Spleen (tissue), 11 donors: ENCODE results near the gene ZBTB48. TPM values are rescaled to one million over a fixed set of nuclear protein-coding genes. Genes with fewer than 3 reads are reported as not detected.

ENCODE experiments used
- DNase-seq: peaks from one replicate; pipeline ENCODE4 v3.0.0-alpha.2; 2020
- H3K27ac ChIP-seq, 8 donors: fragments of 200-600 bp; sonication (generic) in 7 of 8; 1 replicate in 4 of 8; 2 replicates in 4 of 8; pipeline versions ENCODE4 v1.5.0 to v1.8.0; 2016 to 2021; ENCODE audit warnings: inconsistent platforms in 4 of 8, mild to moderate bottlenecking in 4 of 8, moderate library complexity in 1 of 8
- H3K27me3 ChIP-seq, 7 donors: fragments of 200-600 bp; sonication (generic) in 6 of 7; replicated peaks in 1 of 7; 1 replicate in 4 of 7; 2 replicates in 3 of 7; pipeline versions ENCODE4 v1.5.0 to v1.8.0; 2016 to 2021; ENCODE audit warnings: inconsistent platforms in 3 of 7, mild to moderate bottlenecking in 1 of 7
- H3K36me3 ChIP-seq, 6 donors: fragments of 200-600 bp; sonication (generic) in 5 of 6; 1 replicate in 4 of 6; 2 replicates in 2 of 6; pipeline versions ENCODE4 v1.5.0 to v1.8.0; 2016 to 2021; ENCODE audit warnings: inconsistent platforms in 2 of 6
- H3K4me1 ChIP-seq, 6 donors: fragments of 200-600 bp; sonication (generic) in 5 of 6; 1 replicate in 3 of 6; 2 replicates in 3 of 6; pipeline versions ENCODE4 v1.5.0 to v1.8.0; 2016 to 2021; ENCODE audit warnings: inconsistent platforms in 3 of 6
- H3K4me3 ChIP-seq, 8 donors: fragments of 200-600 bp; sonication (generic) in 7 of 8; 1 replicate in 4 of 8; 2 replicates in 4 of 8; pipeline versions ENCODE4 v1.5.0 to v1.8.0; 2016 to 2021; ENCODE audit warnings: inconsistent platforms in 4 of 8, mild to moderate bottlenecking in 4 of 8, moderate library complexity in 2 of 8
- H3K9me3 ChIP-seq, 8 donors: fragments of 200-600 bp; sonication (generic) in 7 of 8; 1 replicate in 4 of 8; 2 replicates in 4 of 8; pipeline versions ENCODE4 v1.5.0 to v1.8.0; 2016 to 2021; ENCODE audit warnings: inconsistent platforms in 4 of 8
- CTCF ChIP-seq, 11 experiments: fragments of 200-600 bp in 7 of 11; fragments of 450-650 bp in 4 of 11; sonication (generic) in 4 of 11; IDR thresholded peaks in 8 of 11; conservative IDR thresholded peaks in 3 of 11; 1 replicate in 7 of 11; 2 replicates in 4 of 11; pipeline versions ENCODE4 v1.4.0 to v1.8.0; 2016 to 2021; ENCODE audit warnings: antibody characterized with exemption in 11 of 11, inconsistent platforms in 4 of 11, mild to moderate bottlenecking in 1 of 11
- POLR2A ChIP-seq, 3 donors: fragments of 450-650 bp; IDR thresholded peaks; one replicate each; pipeline ENCODE4 v1.5.1; 2017; ENCODE audit warnings: antibody characterized with exemption in 3 of 3, mild to moderate bottlenecking in 1 of 3
- POLR2AphosphoS5 ChIP-seq, 3 donors: sonication (generic); formaldehyde crosslinking; IDR thresholded peaks; one replicate each; pipeline ENCODE4 v1.5.1; 2017; ENCODE audit warnings: antibody characterized with exemption in 3 of 3
- whole genome bisulfite sequencing, 5 donors: extraction: QIAGEN DNeasy Blood & Tissue Kit in 3 of 5; methylation state at CpG; one replicate each; pipeline versions ENCODE4 v1.1.5 to v1.1.7; 2013 to 2018; 5-methylcytosine and 5-hydroxymethylcytosine counted together
- intact Hi-C: fragments of 100-400 bp; cut with DNase I; formaldehyde crosslinking; loops from one replicate; pipeline ENCODE4 v1.15.0; 2023; ENCODE audit warnings: low total_unique reads
- polyA plus RNA-seq, 3 donors: library from polyadenylated mRNA; stranded (reverse); fragments of 200-250 nt; gene quantifications; one replicate each; pipeline ENCODE4 v1.2.1, GENCODE V29; 2013
- total RNA-seq, 7 donors: library from RNA; depleted of rRNA in 3 of 7; stranded (reverse); fragments of >200 nt in 3 of 7; fragmentation: NEBNext Ultra II Directional in 4 of 7; extraction: Animal tissue kit (Norgen Biotek cat#: 25700) in 4 of 7; gene quantifications; one replicate each; pipeline versions ENCODE4 v1.1.0 to v1.2.1, GENCODE V29; 2016 to 2021
- donor health status: healthy with polysubstance abuse.
- donor health status: DM: no; HTN: no; CAD: no; lungs with moderate emphysema.
- donor health status: DM: no; HTN: no; CAD: no.
- donor health status: Bipolar disorder and iron deficiency.
- donor health status: healthy.
- donor health status: DM: no; HTN: no; CAD: no.
- donor health status: DM: yes; HTN: yes; CAD: no.

ZBTB48 gene
- total and polyA plus RNA-seq, 10 donors, result 23.5 to 131 (median 52.2) TPM

- Histone ChIP-seq H3K4me3 (no peak overlapping the region), H3K9me3 (peaks cover 0 to 7% (median 0%) of the 10 kb centered on the region in 8 donors), H3K27ac (no peak overlapping the region), H3K36me3 (no peaks in the 10 kb centered on the region), H3K27me3 (no peaks in the 10 kb centered on the region), H3K4me1 (no peaks in the 10 kb centered on the region)
- no peak for DNase-seq
- 61 to 86% (median 81%) methylated on average over 12 of the region's 12 CpGs for WGBS, 5 donors
- intact Hi-C loops, result loop anchor here (10.0 kb wide), 1 partner anchor 52 kb away; the partner anchor contains the start of gene THAP3
- TF ChIP-seq CTCF (IDR thresholded peaks at IDR 0.05 in 8 of 11, conservative IDR thresholded peaks at IDR 0.05 in 3 of 11) (no peak), POLR2AphosphoS5 (IDR thresholded peaks at IDR 0.05) (no peak), POLR2A (IDR thresholded peaks at IDR 0.05) (no peak)
These were observed 7.0 kb upstream of the ZBTB48 start for GRCh38 chr1:6572653-6573383.

GRCh38 chr1:6574025-6574620, 5.7 kb upstream of the ZBTB48 start:
- DNase-seq, result no peak
- no peak overlapping the region for H3K27ac ChIP-seq
- peaks cover 0 to 7% (median 2%) of the 10 kb centered on the region in 6 donors for H3K4me1 ChIP-seq
- H3K4me3 ChIP-seq, result no peak overlapping the region
- TF ChIP-seq POLR2AphosphoS5 (IDR thresholded peaks at IDR 0.05) (no peak), POLR2A (IDR thresholded peaks at IDR 0.05) (no peak), CTCF (IDR thresholded peaks at IDR 0.05 in 8 of 11, conservative IDR thresholded peaks at IDR 0.05 in 3 of 11) (no peak)
- H3K9me3 ChIP-seq, result peaks cover 0 to 7% (median 0%) of the 10 kb centered on the region in 8 donors
- 79 to 89% (median 83%) methylated on average over 6 to 8 of the region's 8 CpGs for WGBS, 5 donors
- intact Hi-C loops, result loop anchor here (10.0 kb wide), 1 partner anchor 51 kb away; the partner anchor contains the start of gene THAP3
- H3K27me3 ChIP-seq, result no peaks in the 10 kb centered on the region
- H3K36me3 ChIP-seq, result no peaks in the 10 kb centered on the region

- H3K9me3 ChIP-seq, result peaks cover 0 to 7% (median 0%) of the 10 kb centered on the region in 8 donors
- intact Hi-C loops, result loop anchor here (10.0 kb wide), 1 partner anchor 50 kb away; the partner anchor contains the start of gene THAP3
- H3K36me3 ChIP-seq, result no peaks in the 10 kb centered on the region
- WGBS, 5 donors, result 82 to 100% (median 88%) methylated on average over 1 to 14 of the region's 14 CpGs
- peaks cover 0 to 13% (median 7%) of the 10 kb centered on the region in 6 donors for H3K4me1 ChIP-seq
- H3K4me3 ChIP-seq, result no peak overlapping the region
- TF ChIP-seq POLR2AphosphoS5 (IDR thresholded peaks at IDR 0.05) (no peak), CTCF (IDR thresholded peaks at IDR 0.05 in 8 of 11, conservative IDR thresholded peaks at IDR 0.05 in 3 of 11) (no peak)
- H3K27me3 ChIP-seq, result no peaks in the 10 kb centered on the region
- DNase-seq, result no peak
- no peak overlapping the region for H3K27ac ChIP-seq
These were observed 5.0 kb upstream of the ZBTB48 start for GRCh38 chr1:6574818-6575217.
